Fibroblast of lung (primary cell): ENCODE data around the gene TRRAP.

Experiments used
- EZH2 ChIP-seq: IDR thresholded peaks from 2 replicates; pipeline ENCODE4 v1.5.1; 2012; ENCODE audit warnings: low read length, control low read depth, mild to moderate bottlenecking; ENCODE audit errors: missing control alignments
- TF ChIP-seq, protein P1 (sequence below), 2 donors: IDR thresholded peaks in 1 of 2; conservative IDR thresholded peaks in 1 of 2; 1 replicate in 1 of 2; 2 replicates in 1 of 2; pipeline ENCODE4 v1.5.1; 2011 to 2012; ENCODE audit warnings: low read length in 2 of 2, control low read depth in 1 of 2, inconsistent platforms in 1 of 2, low read depth in 1 of 2, mild to moderate bottlenecking in 1 of 2

DNA sequence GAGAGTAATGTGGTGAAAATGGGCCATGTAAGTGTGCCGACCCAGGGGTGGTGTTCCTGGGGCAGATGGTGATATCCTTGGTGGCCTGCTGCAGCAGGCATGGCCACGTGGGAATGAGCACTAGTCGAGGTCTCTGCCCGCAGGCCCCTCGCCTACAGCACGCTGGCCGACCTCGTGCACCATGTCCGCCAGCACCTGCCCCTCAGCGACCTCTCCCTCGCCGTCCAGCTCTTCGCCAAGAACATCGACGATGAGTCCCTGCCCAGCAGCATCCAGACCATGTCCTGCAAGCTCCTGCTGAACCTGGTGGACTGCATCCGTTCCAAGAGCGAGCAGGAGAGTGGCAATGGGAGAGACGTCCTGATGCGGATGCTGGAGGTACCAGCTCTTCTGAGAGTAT, 30.3 kb downstream of the TRRAP start:
- TF ChIP-seq, protein P1, sequence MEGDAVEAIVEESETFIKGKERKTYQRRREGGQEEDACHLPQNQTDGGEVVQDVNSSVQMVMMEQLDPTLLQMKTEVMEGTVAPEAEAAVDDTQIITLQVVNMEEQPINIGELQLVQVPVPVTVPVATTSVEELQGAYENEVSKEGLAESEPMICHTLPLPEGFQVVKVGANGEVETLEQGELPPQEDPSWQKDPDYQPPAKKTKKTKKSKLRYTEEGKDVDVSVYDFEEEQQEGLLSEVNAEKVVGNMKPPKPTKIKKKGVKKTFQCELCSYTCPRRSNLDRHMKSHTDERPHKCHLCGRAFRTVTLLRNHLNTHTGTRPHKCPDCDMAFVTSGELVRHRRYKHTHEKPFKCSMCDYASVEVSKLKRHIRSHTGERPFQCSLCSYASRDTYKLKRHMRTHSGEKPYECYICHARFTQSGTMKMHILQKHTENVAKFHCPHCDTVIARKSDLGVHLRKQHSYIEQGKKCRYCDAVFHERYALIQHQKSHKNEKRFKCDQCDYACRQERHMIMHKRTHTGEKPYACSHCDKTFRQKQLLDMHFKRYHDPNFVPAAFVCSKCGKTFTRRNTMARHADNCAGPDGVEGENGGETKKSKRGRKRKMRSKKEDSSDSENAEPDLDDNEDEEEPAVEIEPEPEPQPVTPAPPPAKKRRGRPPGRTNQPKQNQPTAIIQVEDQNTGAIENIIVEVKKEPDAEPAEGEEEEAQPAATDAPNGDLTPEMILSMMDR (conservative IDR thresholded peaks at IDR 0.05 in 1 of 2, IDR thresholded peaks at IDR 0.05 in 1 of 2; ENCODE audit: low read depth in 1 of 2, low read length in 2 of 2), result no peak
- no peak for TF ChIP-seq EZH2
